ENCODE data around the gene TTC16. TPM values are rescaled to one million over a fixed set of nuclear protein-coding genes. Genes with fewer than 3 reads are reported as not detected.
"Not testable (repeated sequence)": the region's sequence is repeated elsewhere in the genome, so short reads cannot be mapped to it uniquely, and the experiment has no call there.

Gene TTC16
- polyA plus RNA-seq, 1 donor: 0.28 TPM

- DNase-seq: peak; percentile 75
Measured at GRCh38 chr9:127741831-127742434, 26.1 kb downstream of the TTC16 start.

- DNase-seq: peak; percentile 85
Measured at GRCh38 chr9:127742435-127743088, 26.7 kb downstream of the TTC16 start.

GRCh38 chr9:127744398-127745110 is 28.7 kb downstream of the TTC16 start:
- DNase-seq: no peak

GRCh38 chr9:127746959-127747569 is 31.2 kb downstream of the TTC16 start:
- DNase-seq: no peak

- DNase-seq: no peak
Measured at GRCh38 chr9:127749090-127749787, 33.4 kb downstream of the TTC16 start.

- no peak for DNase-seq
Measured at GRCh38 chr9:127751269-127752054, 35.6 kb downstream of the TTC16 start.

- DNase-seq: no peak
Measured at GRCh38 chr9:127753148-127753547, 37.3 kb downstream of the TTC16 start.

- DNase-seq: no peak
Measured at GRCh38 chr9:127753622-127754021, 37.7 kb downstream of the TTC16 start.

- no peak for DNase-seq
Measured at GRCh38 chr9:127754099-127755060, 38.5 kb downstream of the TTC16 start.

- DNase-seq: no peak
Measured at GRCh38 chr9:127755061-127756060, 39.5 kb downstream of the TTC16 start.

GRCh38 chr9:127756233-127756632 is 40.4 kb downstream of the TTC16 start:
- no peak for DNase-seq

- DNase-seq: not testable (repeated sequence)
Measured at GRCh38 chr9:127756776-127757175, 40.9 kb downstream of the TTC16 start.

GRCh38 chr9:127758843-127759242 is 43.0 kb downstream of the TTC16 start:
- DNase-seq: no peak

- no peak for DNase-seq
Measured at GRCh38 chr9:127761061-127761460, 45.2 kb downstream of the TTC16 start.

- DNase-seq: no peak
Measured at GRCh38 chr9:127761491-127761956, 45.6 kb downstream of the TTC16 start.

- DNase-seq: no peak
Measured at GRCh38 chr9:127762111-127762676, 46.3 kb downstream of the TTC16 start.

- DNase-seq: no peak
Measured at GRCh38 chr9:127763918-127764384, 48.1 kb downstream of the TTC16 start.

- DNase-seq: no peak
Measured at GRCh38 chr9:127765418-127765817, 49.5 kb downstream of the TTC16 start.

All from left kidney (tissue), 2 donors.